Ecto neural progenitor cell (in vitro differentiated cells): ENCODE data around the gene OR9A4.
"Not testable (repeated sequence)": the region's sequence is repeated elsewhere in the genome, so short reads cannot be mapped to it uniquely, and the experiment has no call there.

Experiments used
- DNase-seq: peaks from one replicate; pipeline ENCODE4 v3.0.0-alpha.2; 2018; ENCODE audit warnings: low spot score

The OR9A4 gene, protein sequence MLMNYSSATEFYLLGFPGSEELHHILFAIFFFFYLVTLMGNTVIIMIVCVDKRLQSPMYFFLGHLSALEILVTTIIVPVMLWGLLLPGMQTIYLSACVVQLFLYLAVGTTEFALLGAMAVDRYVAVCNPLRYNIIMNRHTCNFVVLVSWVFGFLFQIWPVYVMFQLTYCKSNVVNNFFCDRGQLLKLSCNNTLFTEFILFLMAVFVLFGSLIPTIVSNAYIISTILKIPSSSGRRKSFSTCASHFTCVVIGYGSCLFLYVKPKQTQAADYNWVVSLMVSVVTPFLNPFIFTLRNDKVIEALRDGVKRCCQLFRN

DNA sequence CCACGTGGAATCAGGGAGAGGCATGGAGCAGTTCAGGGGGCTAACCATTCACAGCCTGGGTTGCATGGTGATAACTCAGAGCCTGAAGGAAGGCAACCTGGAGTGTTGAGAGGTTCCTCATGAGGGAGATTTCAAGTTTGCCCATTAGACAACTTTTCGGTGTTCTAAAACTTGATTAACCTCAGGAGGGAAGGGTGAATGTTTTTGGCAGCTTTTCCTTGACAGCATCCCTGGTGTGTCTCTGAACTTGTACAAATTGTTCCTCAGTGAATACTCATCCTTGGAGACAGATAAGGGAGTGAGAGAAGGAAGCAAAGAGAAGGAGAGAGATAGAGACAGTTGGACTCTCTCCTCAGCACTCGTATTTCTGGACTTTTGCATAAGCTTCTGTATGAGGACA is at the start of gene OR9A4:
TSS of gene OR9A4 (plus strand) at position 301 of the 400 bp plus-strand sequence. CDS start 2,477 bp downstream, outside the sequence.
- no peak for DNase-seq

DNA sequence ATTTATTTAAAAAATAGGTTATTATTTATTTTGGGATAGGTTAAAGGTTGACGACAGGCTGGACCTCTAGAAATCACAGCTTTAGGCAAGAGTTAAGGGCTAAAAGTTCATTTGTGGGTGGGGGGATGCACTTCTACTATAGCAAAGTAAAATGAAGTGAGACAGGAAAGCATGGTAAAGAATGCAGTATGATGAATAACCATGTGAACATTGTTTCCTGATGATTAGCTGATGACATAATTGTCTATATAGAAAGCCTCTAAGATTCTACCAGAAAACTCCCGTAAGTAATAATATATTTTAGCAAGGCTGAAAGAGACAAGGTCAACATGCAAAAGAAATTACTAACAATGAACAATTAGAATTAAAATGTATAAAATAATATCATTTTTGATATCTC is 49.2 kb upstream of the OR9A4 start:
- no peak for DNase-seq

DNA sequence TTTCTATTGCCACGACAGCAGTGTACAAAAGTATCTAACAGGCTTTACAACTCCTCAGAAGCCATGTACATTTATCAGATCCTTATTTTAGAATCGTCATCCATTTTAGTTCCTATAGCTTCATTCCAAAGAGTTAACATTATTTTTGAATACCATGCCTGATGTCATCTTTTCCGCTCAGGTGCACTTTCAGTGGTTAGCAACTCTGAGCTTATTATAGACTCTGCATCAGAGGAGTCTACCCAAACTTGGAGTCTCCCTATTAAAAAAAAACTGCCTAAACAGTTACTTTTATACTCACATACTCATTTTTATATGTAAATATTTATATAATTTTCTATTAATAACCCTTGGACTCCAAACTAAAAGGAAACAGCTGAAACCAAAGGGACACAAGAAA is 43.3 kb upstream of the OR9A4 start:
- no peak for DNase-seq

DNA sequence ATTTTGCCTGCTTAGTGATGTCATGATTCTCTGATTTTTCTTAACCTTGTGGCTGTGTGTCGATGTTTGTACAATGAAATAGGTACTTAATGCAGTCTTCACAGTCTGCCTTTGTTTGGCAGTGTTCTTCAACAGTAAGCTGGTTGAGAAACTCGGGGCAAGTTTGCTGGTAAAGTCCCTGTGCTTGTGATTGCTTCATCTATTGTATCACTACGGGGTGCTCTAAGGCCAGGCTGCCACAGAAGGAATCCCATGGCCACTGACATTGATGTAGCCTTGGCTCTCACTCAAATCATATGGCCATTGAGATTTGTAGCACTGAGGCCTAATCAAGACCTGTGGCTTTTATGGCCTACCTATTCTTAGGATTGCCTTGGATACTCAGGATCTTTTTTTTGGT is 41.4 kb upstream of the OR9A4 start:
- DNase-seq: no peak

DNA sequence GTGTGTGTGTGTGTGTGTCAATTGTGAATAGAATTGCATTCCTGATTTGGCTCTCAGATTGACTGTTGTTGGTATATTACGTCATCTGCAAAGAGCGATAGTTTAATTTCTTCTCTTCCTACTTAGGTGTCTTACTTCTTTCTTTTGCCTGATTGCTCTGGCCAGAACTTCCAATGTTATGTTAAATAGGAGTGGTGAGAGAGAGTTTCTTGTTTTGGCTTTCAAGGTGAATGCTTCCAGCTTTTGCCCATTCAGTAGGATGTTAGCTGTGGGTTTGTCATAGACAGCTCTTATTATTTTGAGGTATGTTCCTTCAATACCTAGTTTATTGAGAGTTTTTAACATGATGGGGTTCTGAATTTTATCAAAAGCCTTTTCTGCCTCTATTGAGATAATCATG is 40.7 kb upstream of the OR9A4 start:
- no peak for DNase-seq

DNA sequence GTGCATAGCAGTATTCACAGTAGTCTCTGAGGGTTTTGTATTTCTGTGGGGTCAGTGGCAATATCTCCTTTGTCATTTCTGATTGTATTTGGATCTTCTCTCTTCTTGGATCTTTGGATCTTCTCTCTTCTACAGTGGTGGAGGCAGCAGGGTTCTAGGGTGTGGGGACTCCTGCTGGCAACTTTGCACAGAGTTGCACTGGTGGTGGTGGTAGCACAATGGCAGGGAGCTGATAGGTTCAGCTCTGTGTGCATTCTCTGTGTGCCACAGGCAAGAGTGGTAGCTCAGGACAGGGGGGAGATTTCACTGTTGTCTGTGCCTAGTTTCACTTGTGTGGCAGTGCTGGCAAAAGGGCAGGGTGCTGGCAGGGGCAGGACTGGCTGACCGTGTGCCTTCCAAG is 39.8 kb upstream of the OR9A4 start:
- no peak for DNase-seq

DNA sequence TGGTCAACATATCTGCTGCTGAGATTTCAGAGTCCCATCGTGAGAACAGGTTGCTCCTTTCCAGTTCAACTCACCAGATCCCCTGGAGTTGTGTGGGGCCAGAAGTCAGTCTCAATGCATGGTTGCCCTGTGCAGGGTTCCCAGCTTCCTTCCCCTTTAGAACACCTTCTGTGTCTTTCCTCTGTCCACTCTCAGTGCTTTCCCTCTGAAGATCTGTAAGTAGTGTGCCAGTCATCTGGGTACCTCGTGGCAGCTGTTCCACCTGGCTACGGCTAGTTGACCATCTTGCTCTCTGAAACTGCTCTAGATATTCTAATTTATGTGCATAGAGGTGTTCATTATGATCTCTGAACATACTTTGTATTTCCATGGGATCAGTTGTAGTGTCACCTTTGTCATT is 38.8 kb upstream of the OR9A4 start:
- DNase-seq: no peak

DNA sequence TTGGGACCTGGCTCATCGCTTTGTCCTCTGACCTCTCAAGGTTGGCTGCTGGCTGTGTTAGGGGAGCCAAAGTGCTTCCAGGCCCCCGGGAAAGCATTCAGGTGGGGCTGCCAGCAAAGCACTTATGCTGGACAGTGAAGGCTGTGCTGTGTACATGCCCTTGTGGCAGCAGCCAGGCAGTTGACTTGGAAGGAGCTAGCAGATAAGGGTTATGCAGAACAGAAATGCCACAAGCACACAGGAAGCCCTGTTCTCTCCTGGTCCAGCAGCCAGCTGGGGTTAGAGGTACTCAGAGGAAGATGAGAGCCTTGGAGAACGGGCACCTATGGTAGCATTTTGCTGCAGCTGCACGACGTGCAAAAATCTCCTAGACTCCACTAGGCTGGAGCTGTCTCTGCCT is 35.2 kb upstream of the OR9A4 start:
- DNase-seq: no peak

DNA sequence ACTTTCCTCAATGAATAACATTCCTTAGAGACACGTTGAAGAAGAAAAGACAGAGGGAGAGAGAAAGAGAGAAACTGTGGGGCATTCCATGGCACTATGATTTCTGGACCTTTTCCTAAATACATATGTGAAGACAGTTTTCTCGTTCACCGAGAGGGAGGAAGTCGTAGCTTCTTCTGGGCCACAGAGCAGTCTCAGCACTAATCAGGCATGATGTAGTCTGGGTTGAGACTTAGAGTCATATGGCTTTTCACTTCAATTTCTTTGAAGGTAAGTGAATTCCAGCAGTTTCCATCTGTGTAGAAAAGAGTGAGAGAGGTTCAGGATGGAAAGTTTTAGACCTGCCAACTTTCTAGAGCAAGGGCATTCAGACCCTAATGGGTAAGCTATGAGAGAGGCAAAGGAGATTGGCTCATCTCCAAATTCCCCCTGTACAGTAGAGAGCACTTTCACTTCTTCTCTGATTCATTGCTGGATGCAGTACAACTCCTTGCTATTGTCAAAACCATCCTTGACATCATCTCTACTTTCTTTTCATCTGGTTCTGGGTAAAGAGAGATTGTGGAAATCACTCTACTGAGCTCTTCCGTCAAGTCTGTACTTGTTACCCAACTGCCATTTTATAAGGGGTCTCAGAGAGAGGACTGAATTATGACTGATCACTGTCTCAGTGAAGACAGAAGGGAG is 31.5 kb upstream of the OR9A4 start:
- no peak for DNase-seq

DNA sequence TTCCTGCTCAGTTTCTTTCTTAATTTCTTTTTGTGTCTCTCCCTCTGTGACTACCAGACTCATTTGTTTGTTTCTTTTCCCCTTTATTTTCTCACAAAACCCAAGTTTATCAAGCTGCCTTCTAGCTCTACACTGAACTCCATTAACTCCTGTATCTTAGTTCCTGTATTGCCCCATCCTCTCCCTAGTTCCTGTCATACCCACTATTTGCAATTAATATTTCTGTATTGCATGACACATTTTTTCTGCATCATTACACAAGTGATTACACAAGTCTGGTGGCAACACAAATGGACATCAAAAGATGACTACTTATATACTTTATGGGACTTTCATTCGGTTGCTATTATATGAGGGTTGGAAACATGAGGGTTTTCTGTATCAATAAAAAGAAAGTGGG is 26.9 kb upstream of the OR9A4 start:
- DNase-seq: no peak

DNA sequence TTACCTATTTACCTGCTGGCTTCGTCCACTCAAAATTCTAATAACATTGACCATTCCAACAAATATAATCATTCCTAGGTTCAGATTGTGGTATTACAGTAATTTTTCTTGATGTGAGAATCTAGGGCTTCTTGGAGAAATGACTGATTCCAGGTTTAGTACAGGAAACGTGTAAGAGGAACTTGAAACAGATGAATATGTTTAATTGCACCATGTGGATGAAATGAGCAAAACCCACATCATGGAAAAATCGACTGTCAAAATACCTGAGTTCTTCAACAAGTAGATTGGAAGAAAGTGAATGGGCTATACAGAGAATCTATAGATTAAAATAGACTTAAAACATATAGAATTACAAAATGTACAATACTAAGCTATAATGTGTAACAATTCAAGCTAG is 24.9 kb upstream of the OR9A4 start:
- no peak for DNase-seq

DNA sequence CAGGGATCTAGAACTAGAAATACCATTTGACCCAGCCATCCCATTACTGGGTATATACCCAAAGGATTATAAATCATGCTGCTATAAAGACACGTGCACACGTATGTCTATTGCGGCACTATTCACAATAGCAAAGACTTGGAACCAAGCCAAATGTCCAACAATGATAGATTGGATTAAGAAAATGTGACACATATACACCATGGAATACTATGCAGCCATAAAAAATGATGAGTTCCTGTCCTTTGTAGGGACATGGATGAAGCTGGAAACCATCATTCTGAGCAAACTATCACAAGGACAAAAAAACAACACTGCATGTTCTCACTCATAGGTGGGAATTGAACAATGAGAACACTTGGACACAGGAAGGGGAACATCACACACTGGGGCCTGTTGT is 16.8 kb upstream of the OR9A4 start:
- DNase-seq: not testable (repeated sequence)

DNA sequence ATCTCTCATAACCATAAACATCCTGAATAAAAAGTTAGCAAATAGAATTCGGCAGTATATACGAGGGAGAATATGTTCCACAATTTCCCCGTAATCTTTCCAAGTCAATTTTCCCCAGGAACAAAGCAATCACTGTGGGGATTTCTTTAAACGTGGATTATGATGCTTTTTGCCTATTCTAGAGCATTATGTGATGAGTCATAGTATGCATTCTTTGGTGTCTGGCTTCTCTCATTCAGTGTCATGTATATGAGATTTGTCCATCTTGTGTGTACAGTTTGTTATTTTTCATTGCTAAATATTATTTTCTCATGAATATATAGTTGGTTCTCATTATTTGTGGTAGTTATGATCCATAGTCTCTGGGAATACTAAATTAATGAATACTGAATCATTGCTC is 9.9 kb upstream of the OR9A4 start:
- DNase-seq: no peak

DNA sequence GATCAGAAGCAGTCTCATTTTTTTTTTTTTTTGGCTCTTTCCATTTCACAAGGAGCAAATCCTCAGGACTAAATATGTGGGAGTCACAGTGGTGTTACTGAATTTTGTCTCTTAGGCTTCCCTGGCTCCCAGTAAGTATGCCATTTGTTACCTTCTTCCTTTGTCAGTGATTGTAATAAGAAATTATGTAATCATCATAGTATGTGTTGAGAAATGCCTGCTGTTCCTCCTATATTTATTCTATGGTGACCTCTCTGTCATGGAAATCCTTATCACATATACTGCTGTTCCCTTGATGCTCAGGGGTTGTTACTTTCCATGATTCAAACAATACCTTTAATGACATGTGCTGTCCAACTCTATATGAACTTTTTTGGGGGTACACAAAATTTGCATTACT is 4.8 kb upstream of the OR9A4 start:
- no peak for DNase-seq

DNA sequence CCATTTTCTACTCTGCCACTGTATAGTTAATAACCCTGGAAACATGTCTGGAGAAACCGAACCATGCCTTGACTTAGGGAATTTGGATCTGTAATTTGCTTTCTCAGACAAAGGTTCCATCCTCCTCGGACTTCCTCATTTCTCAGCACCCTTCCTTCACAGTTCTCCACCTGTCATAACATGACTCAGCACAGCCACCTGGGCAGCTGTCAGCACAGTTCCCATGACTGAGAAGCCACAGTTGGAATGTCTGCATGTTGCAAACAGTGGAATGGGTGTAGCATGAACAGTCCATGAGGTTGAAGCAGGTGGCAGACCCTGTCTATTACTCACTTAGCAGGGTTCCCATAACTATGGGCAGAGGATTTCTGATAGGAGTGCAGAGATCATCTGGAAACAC is 634 bp upstream of the OR9A4 start:
- DNase-seq: no peak

DNA sequence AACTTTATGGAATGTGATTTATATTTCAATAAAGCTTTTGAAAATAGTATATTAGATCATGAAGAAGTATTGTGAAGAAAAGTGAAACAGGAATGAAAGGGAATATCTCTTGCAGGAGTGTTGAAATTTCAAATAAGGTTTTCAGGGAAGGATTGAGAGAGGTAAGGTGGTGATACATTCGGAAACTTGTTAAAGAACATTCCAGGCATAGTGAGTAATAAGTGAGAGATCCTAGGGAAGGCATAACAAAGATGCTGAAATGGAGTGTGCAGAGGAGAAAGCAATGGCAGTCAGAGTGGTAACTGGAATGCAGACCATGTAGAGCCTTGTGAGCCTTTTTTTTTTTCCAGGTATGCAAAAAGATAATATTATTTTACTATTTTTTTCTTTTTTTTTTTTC is 4.1 kb downstream of the OR9A4 start:
- no peak for DNase-seq

DNA sequence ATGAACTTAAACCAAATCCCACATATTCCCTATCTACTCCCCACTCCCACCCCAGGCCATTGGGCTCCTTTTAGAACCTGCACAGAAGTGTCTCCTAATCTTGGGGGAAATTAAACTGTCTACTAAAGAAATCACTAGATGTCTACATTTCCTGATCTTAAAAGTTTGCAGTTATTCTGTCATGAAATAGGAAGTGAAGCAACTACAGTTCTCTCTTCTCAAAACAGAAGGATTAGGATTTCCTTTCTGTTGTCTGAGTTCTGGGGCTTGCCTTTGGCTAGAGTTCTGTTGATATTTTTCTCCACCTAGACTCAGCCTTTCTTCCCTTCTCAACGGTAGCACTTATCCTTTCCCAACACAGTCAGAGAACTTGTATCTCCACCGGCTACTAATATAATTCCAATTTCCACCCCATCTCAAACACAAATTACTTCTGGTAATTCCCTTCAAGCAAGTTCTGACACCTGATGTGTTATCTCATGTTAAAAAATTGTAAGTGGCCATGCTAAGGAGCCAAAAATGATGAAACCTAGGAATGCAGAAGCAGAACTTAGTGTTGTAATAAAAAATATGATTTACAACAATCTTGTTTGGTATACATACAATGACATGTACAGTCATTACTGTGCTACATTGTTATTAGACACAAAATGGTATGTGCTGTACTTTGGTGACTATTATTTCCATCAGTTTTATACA is 12.1 kb downstream of the OR9A4 start:
- DNase-seq: no peak

DNA sequence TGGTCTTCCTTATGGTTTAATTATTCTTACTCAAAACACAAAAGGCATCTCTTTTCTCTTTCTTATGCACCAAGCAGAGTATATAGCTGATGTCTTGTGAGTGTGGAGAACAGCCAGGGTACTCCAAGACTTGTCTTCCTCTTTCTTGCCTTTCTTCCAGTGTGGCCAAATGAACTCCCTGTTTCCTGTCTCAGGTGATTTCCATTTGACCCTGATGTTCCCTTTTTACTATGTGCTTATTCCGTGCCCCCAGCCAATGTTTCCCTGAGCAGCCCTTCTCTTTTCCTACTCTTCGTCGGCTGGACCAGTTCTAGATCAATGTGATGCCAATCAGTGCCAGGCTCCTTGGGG is 12.6 kb downstream of the OR9A4 start:
- no peak for DNase-seq

DNA sequence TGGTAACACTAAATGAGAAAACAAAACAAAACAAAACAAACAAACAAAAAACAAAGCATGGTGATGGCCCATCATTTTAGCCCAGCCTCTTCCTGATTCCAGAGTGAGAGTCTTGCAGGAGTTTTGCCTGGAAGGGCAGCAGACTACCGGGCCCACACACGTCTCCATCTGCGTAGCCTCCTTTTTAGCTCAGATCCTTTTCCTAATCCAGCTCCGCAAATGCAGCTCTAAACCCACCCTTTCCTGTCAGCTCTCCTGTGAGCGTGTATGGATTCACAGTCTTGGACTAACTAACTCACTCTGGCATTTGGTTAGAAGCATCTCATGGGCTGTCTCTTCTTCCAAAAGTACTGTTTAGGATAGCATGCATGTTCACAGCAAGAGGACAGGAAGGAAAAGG is 14.0 kb downstream of the OR9A4 start:
- no peak for DNase-seq

DNA sequence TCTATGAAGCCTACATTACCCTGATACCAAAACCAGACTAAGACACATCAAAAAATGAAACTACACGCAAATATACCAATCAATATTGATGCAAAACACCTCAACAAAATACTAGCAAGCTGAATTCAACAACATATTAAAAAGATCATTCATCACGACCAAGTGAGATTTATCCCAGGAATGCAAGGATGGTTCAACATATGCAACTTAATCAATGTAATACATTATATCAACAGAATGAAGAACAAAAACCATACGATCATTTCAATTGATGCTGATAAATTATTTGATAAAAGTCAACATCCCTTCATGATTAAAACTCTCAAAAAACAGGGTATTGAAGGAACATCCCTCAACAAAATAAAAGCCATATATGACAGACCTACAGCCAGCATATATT is 24.9 kb downstream of the OR9A4 start:
- DNase-seq: no peak

DNA sequence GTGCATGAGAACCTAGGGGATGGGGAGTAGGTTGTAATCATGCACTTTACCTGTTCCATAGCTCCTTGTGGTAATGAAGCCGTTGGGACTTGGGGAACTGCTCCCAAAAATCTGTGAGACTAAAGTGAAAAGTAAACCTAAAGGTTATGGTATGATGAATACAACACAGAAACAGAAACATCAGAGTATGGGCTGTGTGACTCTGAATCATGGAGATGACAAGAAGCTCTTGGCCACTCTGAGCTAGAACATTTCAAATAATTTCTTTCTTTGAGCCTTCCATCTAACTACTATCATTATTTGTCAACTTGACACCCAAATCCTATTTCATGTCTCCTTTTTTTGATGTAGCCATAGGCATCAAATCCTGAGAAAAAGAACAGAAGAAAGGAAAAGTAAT is 27.6 kb downstream of the OR9A4 start:
- no peak for DNase-seq

DNA sequence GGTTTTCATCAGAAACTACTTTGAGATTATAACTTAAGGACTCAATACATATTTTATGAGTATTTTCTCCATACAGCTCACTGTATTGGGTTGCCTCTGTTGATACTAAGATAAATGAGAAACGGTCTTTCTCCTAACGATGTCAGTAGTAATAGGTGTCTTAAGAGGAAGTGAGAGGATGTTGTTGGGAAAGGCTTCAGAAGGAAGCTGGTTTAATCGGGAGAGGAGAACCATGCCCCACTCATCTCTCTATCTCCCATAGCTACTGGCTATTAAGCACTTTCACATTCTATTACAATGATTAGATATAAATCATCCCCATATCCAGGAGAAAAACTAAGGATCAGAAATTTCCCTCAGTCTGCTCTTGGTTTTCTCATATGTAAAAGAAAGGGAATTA is 28.6 kb downstream of the OR9A4 start:
- no peak for DNase-seq

DNA sequence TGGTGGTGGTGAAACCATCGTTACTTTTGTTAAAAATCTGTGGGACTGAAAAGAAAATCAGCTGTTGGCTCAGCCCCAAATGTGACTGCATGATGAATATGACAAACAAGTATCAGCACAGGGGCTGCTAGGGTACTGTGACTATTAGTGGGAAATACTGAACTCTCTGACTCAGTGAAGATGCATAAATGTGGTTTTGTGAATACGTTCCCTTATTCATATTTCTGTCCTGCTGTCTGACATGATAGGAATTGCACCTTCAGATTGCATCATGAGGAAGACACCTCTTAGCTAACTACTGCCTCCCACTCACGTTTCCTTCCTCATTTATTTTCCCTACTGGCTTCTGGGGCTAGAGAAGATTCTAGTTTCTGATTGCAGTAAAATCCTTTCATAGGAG is 29.2 kb downstream of the OR9A4 start:
- no peak for DNase-seq

DNA sequence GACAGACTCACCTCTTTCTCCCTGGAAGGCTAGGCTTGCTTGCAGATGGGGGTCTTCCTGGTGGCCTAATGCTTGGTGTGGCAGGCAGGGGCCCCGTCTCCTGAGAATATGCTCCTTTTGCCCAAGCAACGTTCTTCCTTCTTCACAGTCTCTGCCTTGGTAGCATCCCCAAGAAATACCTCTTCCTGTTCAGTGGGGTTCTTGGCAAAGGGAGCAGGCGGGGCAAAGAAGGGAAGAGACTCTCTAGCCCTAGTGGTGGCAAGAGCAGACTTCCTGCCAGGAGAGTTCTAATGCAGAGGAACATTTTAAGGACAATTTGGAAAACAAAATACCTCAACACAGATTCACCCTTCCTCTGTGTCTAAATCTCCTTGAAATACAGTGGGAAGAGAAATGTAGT is 30.6 kb downstream of the OR9A4 start, which contains the start of gene CLEC5A:
TSS of gene CLEC5A (minus strand) at position 179 of the 400 bp plus-strand sequence. CDS start 682 bp downstream, outside the sequence.
- DNase-seq: no peak
